ENCODE measurements around the gene SPAG16.

DNA sequence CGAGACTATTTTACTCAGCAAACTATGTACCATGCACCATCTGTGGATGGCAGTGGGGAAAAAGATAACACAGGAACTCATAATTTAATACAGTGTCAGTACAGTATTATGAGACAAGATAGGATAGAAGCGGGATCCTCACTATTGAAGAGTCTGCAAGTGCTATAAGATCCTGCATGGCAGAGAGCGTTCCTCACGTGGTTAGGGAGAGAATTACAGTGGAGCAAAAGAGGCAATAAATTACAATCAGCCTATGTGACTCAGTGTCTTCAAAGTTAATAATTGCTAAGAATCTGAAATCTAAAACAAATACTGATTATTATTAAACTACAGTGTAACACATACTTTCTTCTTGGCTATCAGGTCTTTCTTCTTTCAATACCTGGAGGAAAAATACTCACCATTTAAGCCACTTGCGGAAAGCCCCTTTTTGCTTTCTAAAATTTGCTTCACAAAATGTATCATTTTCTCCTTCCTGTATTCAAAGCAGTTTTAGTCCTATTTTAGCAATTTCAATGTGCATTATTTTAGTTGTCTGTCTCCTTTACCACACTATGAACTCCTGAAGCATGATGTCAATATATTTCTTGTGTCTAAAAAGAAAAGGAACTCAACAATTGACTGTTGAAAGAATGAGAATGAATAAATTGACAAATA, 342.9 kb downstream of the SPAG16 start:
- TF ChIP-seq, protein P1, sequence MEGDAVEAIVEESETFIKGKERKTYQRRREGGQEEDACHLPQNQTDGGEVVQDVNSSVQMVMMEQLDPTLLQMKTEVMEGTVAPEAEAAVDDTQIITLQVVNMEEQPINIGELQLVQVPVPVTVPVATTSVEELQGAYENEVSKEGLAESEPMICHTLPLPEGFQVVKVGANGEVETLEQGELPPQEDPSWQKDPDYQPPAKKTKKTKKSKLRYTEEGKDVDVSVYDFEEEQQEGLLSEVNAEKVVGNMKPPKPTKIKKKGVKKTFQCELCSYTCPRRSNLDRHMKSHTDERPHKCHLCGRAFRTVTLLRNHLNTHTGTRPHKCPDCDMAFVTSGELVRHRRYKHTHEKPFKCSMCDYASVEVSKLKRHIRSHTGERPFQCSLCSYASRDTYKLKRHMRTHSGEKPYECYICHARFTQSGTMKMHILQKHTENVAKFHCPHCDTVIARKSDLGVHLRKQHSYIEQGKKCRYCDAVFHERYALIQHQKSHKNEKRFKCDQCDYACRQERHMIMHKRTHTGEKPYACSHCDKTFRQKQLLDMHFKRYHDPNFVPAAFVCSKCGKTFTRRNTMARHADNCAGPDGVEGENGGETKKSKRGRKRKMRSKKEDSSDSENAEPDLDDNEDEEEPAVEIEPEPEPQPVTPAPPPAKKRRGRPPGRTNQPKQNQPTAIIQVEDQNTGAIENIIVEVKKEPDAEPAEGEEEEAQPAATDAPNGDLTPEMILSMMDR (IDR thresholded peaks at IDR 0.05), result no peak
- TF ChIP-seq POLR2A (IDR thresholded peaks at IDR 0.05), result no peak

All from prostate gland (tissue), 2 donors.